HEK293T (cell line): ENCODE measurements around the gene LGALS8.

ENCODE experiments used
- CTCF ChIA-PET: fragments of 350-600 bp; formaldehyde crosslinking; extraction: SDS; loops from one replicate; lab custom pipeline; 2021; ENCODE audit warnings: antibody characterized with exemption, inconsistent platforms; lab: Yijun Ruan, JAX
- POLR2A ChIA-PET: fragments of 350-600 bp; formaldehyde crosslinking; extraction: SDS; loops from one replicate; lab custom pipeline; 2020; ENCODE audit warnings: antibody characterized with exemption, inconsistent platforms; lab: Yijun Ruan, JAX
- DNase-seq: peaks from one replicate; pipeline ENCODE4 v3.0.0; 2012; ENCODE audit warnings: mixed read lengths; ENCODE audit errors: extremely low spot score
- ARNT ChIP-seq: fragments of 450-650 bp; IDR thresholded peaks from 2 replicates; pipeline ENCODE4 v1.6.1; 2017; ENCODE audit warnings: mild to moderate bottlenecking
- BHLHE40 ChIP-seq: fragments of 450-650 bp; IDR thresholded peaks from 2 replicates; pipeline ENCODE4 v1.6.1; 2016; ENCODE audit warnings: mild to moderate bottlenecking, moderate library complexity, borderline replicate concordance
- CTBP1 ChIP-seq: fragments of 450-650 bp; IDR thresholded peaks from 2 replicates; pipeline ENCODE4 v1.6.1; 2016; ENCODE audit warnings: borderline replicate concordance
- ELF4 ChIP-seq: fragments of 450-650 bp; IDR thresholded peaks from 2 replicates; pipeline ENCODE4 v1.6.1; 2017; ENCODE audit warnings: antibody characterized with exemption
- FOXA1 ChIP-seq: fragments of 450-650 bp; IDR thresholded peaks from 2 replicates; pipeline ENCODE4 v1.6.1; 2016; ENCODE audit warnings: mild to moderate bottlenecking
- FOXK2 ChIP-seq: fragments of 450-650 bp; IDR thresholded peaks from 2 replicates; pipeline ENCODE4 v1.6.1; 2016; ENCODE audit warnings: mild to moderate bottlenecking
- FOXM1 ChIP-seq: fragments of 450-650 bp; IDR thresholded peaks from 2 replicates; pipeline ENCODE4 v1.6.1; 2017; ENCODE audit warnings: mild to moderate bottlenecking, borderline replicate concordance
- HDGF ChIP-seq: fragments of 450-650 bp; IDR thresholded peaks from 2 replicates; pipeline ENCODE4 v1.6.1; 2017; ENCODE audit warnings: antibody characterized with exemption, borderline replicate concordance
- L3MBTL2 ChIP-seq: fragments of 450-650 bp; conservative IDR thresholded peaks from 2 replicates; pipeline ENCODE4 v1.6.1; 2016; ENCODE audit warnings: mild to moderate bottlenecking
- LEF1 ChIP-seq: fragments of 450-650 bp; IDR thresholded peaks from 2 replicates; pipeline ENCODE4 v1.6.1; 2017; ENCODE audit warnings: mild to moderate bottlenecking, borderline replicate concordance
- NFRKB ChIP-seq: fragments of 450-650 bp; IDR thresholded peaks from 2 replicates; pipeline ENCODE4 v1.6.1; 2016; ENCODE audit warnings: mild to moderate bottlenecking, moderate library complexity
- SP1 ChIP-seq: fragments of 450-650 bp; IDR thresholded peaks from 2 replicates; pipeline ENCODE4 v1.6.1; 2017
- SUZ12 ChIP-seq: fragments of 450-650 bp; IDR thresholded peaks from 2 replicates; pipeline ENCODE4 v1.6.1; 2016; ENCODE audit warnings: mild to moderate bottlenecking
- TARDBP ChIP-seq: fragments of 450-650 bp; IDR thresholded peaks from 2 replicates; pipeline ENCODE4 v1.6.1; 2016
- ZNF384 ChIP-seq: fragments of 450-650 bp; IDR thresholded peaks from 2 replicates; pipeline ENCODE4 v1.6.1; 2016
- TF ChIP-seq, protein P1 (sequence below): fragments of 450-650 bp; IDR thresholded peaks from 2 replicates; pipeline ENCODE4 v1.6.1; 2016

LGALS8 gene

DNA sequence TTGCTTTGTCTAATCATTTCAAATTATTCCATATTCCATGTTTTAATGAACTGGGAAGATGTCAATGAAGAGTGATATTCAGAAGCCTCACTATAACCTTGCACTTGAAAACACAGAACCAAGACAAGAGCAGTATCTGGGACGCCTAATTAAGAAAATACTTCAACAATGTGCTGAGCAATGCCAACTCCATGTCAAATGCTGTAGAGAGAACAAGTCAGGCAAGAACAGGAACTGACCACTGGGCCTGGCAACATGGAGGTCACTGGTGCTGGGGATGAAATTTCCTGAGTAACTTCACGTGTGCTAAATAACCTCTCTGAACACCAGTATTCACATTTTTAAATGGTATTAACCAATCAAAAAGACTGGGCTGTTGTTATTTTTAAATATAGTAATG, 57.7 kb downstream of the LGALS8 start:
- ChIA-PET POLR2A (no interaction called here), CTCF (interaction anchor here (0.6 kb wide), 1 partner anchor 9 kb away, joined by 5 read pairs; no protein-coding TSS in a partner anchor)
- TF ChIP-seq ARNT, result no peak
- TF ChIP-seq ZNF384, result no peak
- no peak for TF ChIP-seq FOXM1
- TF ChIP-seq SP1, result no peak
- no peak for TF ChIP-seq LEF1
- DNase-seq, result no peak

GRCh38 chr1:236589531-236589930, 65.7 kb downstream of the LGALS8 start:
- POLR2A ChIA-PET, result no interaction called here
- TF ChIP-seq FOXK2, result no peak
- DNase-seq, result no peak
- CTCF ChIA-PET, result no interaction called here

DNA sequence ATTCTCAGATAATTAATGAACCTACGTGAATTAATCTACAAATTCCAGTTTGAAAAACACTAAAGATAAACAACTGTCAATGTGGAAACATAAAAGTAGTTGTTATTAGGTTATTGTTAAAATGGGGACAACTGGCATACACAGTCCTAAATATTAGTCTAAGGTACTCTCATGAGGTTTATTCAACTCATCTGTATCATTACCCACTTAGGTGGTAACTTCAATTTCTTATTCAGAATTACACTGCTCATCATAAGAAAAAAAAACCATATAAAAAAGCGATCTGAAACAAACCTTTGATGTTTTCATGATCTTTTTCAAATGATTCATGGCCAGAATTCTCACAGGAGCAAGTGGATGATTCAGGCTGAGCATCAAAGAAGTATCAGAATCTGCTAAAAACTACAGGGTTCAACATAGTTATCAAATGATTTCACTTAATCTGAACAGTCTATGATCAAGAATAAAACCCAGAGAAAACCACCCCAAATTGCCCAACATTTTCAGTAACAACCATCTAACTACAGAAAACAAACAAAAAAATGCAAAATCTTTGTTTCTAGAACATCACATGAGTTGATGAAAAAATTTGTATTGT, 66.9 kb downstream of the LGALS8 start:
- ChIA-PET POLR2A (interaction anchor here (1.5 kb wide), 1 partner anchor 14 kb away, joined by 6 read pairs; the partner anchor contains the start of gene HEATR1), CTCF (interaction anchor here (0.8 kb wide), 1 partner anchor 13 kb away, joined by 3 read pairs; no protein-coding TSS in a partner anchor)
- DNase-seq, result no peak
- TF ChIP-seq CTBP1 (no peak), LEF1 (no peak), HDGF (no peak), ELF4 (no peak), BHLHE40 (no peak), NFRKB (no peak), FOXK2 (no peak), TARDBP (no peak), FOXM1 (no peak), ARNT (no peak), ZNF384 (no peak), SP1 (no peak), L3MBTL2 (no peak)
- TF ChIP-seq, protein P1, sequence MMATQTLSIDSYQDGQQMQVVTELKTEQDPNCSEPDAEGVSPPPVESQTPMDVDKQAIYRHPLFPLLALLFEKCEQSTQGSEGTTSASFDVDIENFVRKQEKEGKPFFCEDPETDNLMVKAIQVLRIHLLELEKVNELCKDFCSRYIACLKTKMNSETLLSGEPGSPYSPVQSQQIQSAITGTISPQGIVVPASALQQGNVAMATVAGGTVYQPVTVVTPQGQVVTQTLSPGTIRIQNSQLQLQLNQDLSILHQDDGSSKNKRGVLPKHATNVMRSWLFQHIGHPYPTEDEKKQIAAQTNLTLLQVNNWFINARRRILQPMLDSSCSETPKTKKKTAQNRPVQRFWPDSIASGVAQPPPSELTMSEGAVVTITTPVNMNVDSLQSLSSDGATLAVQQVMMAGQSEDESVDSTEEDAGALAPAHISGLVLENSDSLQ, result no peak

- ChIA-PET POLR2A (interaction anchor here (4.3 kb wide), 1 partner anchor 192 kb away, joined by 44 read pairs; the partner anchor contains the start of gene MTR), CTCF (no interaction called here)
- no peak for DNase-seq
- TF ChIP-seq SP1, result no peak
- TF ChIP-seq ELF4, result no peak
- no peak for TF ChIP-seq NFRKB
- no peak for TF ChIP-seq L3MBTL2
- TF ChIP-seq, protein P1, result no peak
- no peak for TF ChIP-seq TARDBP
- no peak for TF ChIP-seq BHLHE40
- TF ChIP-seq FOXA1, result no peak
- TF ChIP-seq HDGF, result no peak
- no peak for TF ChIP-seq FOXK2
- TF ChIP-seq CTBP1, result no peak
- TF ChIP-seq SUZ12, result no peak
- TF ChIP-seq FOXM1, result no peak
Observed at GRCh38 chr1:236602171-236602570, 78.4 kb downstream of the LGALS8 start.
